GM19035 (cell line): ENCODE results near the gene SCRT2.

ENCODE experiments used
- ATAC-seq: cut with Tn5 transposase; IDR thresholded peaks from one replicate; pipeline ENCODE4 v1.9.1; 2021; ENCODE audit not compliant: unreplicated experiment

SCRT2 gene

GRCh38 chr20:634148-634925 lies 41.3 kb downstream of the SCRT2 start:
- ATAC-seq, result no peak

GRCh38 chr20:631101-631500 lies 44.5 kb downstream of the SCRT2 start:
- ATAC-seq, result no peak

GRCh38 chr20:626579-626978 lies 49.0 kb downstream of the SCRT2 start:
- ATAC-seq, result no peak

- no peak for ATAC-seq
Observed at GRCh38 chr20:625360-625932, 50.2 kb downstream of the SCRT2 start.

GRCh38 chr20:623704-624103 lies 51.9 kb downstream of the SCRT2 start:
- no peak for ATAC-seq

- no peak for ATAC-seq
Observed at GRCh38 chr20:623021-623420, 52.6 kb downstream of the SCRT2 start.

- no peak for ATAC-seq
Observed at GRCh38 chr20:622161-622560, 53.4 kb downstream of the SCRT2 start.

- ATAC-seq, result no peak
Observed at GRCh38 chr20:621125-621756, 54.4 kb downstream of the SCRT2 start.

GRCh38 chr20:620246-620645 lies 55.4 kb downstream of the SCRT2 start:
- ATAC-seq, result no peak

- ATAC-seq, result no peak
Observed at GRCh38 chr20:618980-619379, 56.6 kb downstream of the SCRT2 start.

- no peak for ATAC-seq
Observed at GRCh38 chr20:617934-618690, 57.5 kb downstream of the SCRT2 start.

- no peak for ATAC-seq
Observed at GRCh38 chr20:615514-615913, 60.1 kb downstream of the SCRT2 start.

GRCh38 chr20:611843-612185 lies 63.8 kb downstream of the SCRT2 start:
- no peak for ATAC-seq
